ENCODE measurements around the gene CASKIN2. TPM values are rescaled to one million over a fixed set of nuclear protein-coding genes. Genes with fewer than 3 reads are reported as not detected.
A peak's percentile ranks its signal among the peaks of the same experiment; 100 is the strongest.

CASKIN2 gene
- total RNA-seq, 1 experiment from 2014 or later = 30.0 TPM

DNA sequence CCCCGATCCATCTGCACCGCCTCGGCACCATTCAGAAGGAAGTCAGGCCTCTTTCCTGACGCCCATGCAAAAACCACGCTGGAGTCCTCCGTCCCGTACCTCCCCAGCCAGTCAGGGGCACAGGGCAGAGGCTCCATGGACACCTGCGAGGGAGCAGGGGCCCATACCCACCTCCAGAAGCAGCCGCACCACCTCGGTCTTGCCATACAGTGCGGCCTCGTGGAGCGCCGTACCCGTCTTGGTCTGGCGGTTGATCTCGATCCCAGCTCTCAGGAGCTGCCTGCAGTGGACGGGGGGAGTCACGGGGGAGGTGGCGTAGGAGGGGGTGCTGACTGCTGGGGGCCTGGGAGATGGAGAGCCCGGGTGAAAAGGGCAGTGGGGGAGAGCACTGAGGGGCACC, 9.2 kb downstream of the CASKIN2 start:
- Mint-ChIP-seq H3K4me3 (ENCODE audit: low read depth, unreplicated experiment) (no peak overlapping the region), H3K36me3 (ENCODE audit: insufficient read depth, unreplicated experiment) (peaks cover 21% of the 10 kb centered on the region), H3K27ac (ENCODE audit: unreplicated experiment) (no peak overlapping the region), H3K27me3 (ENCODE audit: unreplicated experiment) (no peaks in the 10 kb centered on the region), H3K9me3 (ENCODE audit: low read depth, unreplicated experiment) (no peaks in the 10 kb centered on the region), H3K4me1 (ENCODE audit: low read depth, unreplicated experiment) (peaks cover 6% of the 10 kb centered on the region)
- no peak for TF ChIP-seq CTCF (IDR thresholded peaks at IDR 0.05; ENCODE audit: unreplicated experiment)
- no TSS peak for BruUV-seq (replicated peaks)
- intact Hi-C loops (cut with micrococcal nuclease; ENCODE audit: unreplicated experiment) = no loop called here
- DNase-seq = no peak
- CTCF ChIA-PET = no interaction called here

DNA sequence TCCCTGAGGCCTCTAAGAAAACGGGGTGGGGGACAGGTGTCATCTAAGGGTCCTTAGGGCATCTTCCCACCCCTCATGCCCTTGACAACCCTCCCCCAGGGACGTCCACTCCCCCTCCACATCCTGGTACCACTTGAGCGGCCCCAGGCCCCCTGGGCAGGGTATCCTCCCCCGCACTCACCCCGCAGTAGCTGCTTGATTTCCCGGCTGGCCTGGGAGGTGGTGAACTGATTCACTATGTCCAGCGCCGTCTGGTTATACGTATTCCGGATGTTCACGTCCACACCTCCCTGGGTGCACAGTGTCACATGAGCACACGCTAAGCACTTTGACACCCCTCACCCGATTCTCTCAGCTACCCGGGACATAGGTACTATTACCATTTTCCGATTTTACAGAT, 9.7 kb downstream of the CASKIN2 start:
- CTCF ChIA-PET = interaction anchor here (0.6 to 0.9 kb wide), 2 partner anchors 20 to 182 kb away, joined by 3 read pairs; partner anchors contain the start of gene LLGL2
- Mint-ChIP-seq H3K36me3 (ENCODE audit: insufficient read depth, unreplicated experiment) (peaks cover 21% of the 10 kb centered on the region), H3K27me3 (ENCODE audit: unreplicated experiment) (no peaks in the 10 kb centered on the region)

DNA sequence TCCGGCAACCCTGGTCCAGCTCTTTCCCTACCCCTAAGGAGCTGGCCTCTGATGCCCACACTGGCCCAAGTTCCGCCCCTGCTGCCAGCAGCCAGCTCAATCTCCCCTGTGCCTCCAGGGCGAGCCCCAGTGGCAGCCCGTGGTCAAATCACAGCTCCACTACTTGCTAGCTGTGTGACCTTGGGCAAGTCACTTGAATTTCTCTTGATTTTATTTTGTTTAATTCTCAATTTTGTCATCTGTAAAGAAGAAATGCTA, 10.3 kb downstream of the CASKIN2 start:
- Mint-ChIP-seq H3K4me1 (ENCODE audit: low read depth, unreplicated experiment) (peaks cover 6% of the 10 kb centered on the region), H3K4me3 (ENCODE audit: low read depth, unreplicated experiment) (no peak overlapping the region), H3K27ac (ENCODE audit: unreplicated experiment) (no peak overlapping the region), H3K9me3 (ENCODE audit: low read depth, unreplicated experiment) (no peaks in the 10 kb centered on the region), H3K36me3 (ENCODE audit: insufficient read depth, unreplicated experiment) (peaks cover 21% of the 10 kb centered on the region), H3K27me3 (ENCODE audit: unreplicated experiment) (no peaks in the 10 kb centered on the region)
- DNase-seq = no peak
- intact Hi-C loops (cut with micrococcal nuclease; ENCODE audit: unreplicated experiment) = no loop called here
- CTCF ChIA-PET = interaction anchor here (0.6 to 0.9 kb wide), 2 partner anchors 20 to 182 kb away, joined by 3 read pairs; partner anchors contain the start of gene LLGL2
- BruUV-seq (replicated peaks) = no TSS peak
- TF ChIP-seq CTCF (IDR thresholded peaks at IDR 0.05; ENCODE audit: unreplicated experiment) = no peak

More for the DNA sequence above, 9.7 kb downstream of the CASKIN2 start:
- DNase-seq = no peak
- Mint-ChIP-seq H3K4me3 (ENCODE audit: low read depth, unreplicated experiment) (no peak overlapping the region), H3K4me1 (ENCODE audit: low read depth, unreplicated experiment) (peaks cover 6% of the 10 kb centered on the region), H3K27ac (ENCODE audit: unreplicated experiment) (no peak overlapping the region), H3K9me3 (ENCODE audit: low read depth, unreplicated experiment) (no peaks in the 10 kb centered on the region)
- TF ChIP-seq CTCF (IDR thresholded peaks at IDR 0.05; ENCODE audit: unreplicated experiment) = no peak
- intact Hi-C loops (cut with micrococcal nuclease; ENCODE audit: unreplicated experiment) = no loop called here
- BruUV-seq (replicated peaks) = no TSS peak

- no peaks in the 10 kb centered on the region for H3K9me3 Mint-ChIP-seq (ENCODE audit: low read depth, unreplicated experiment)
Observed at GRCh38 chr17:75504347-75505151, 10.8 kb downstream of the CASKIN2 start.

More at GRCh38 chr17:75504347-75505151, 10.8 kb downstream of the CASKIN2 start:
- peak; percentile 68 for DNase-seq
- no TSS peak for BruUV-seq (replicated peaks)
- intact Hi-C loops (cut with micrococcal nuclease; ENCODE audit: unreplicated experiment) = no loop called here
- H3K4me3 Mint-ChIP-seq (ENCODE audit: low read depth, unreplicated experiment) = no peak overlapping the region
- TF ChIP-seq CTCF (IDR thresholded peaks at IDR 0.05; ENCODE audit: unreplicated experiment) = peak; percentile 77
- CTCF ChIA-PET = interaction anchor here (0.6 to 0.9 kb wide), 2 partner anchors 21 to 244 kb away, joined by 3 to 8 read pairs; partner anchors contain the start of gene LLGL2
- H3K27me3 Mint-ChIP-seq (ENCODE audit: unreplicated experiment) = no peaks in the 10 kb centered on the region
- H3K27ac Mint-ChIP-seq (ENCODE audit: unreplicated experiment) = no peak overlapping the region
- H3K36me3 Mint-ChIP-seq (ENCODE audit: insufficient read depth, unreplicated experiment) = peaks cover 21% of the 10 kb centered on the region
- peaks cover 3% of the 10 kb centered on the region for H3K4me1 Mint-ChIP-seq (ENCODE audit: low read depth, unreplicated experiment)
